Activated T-helper 17 cell treated with anti-CD3 and anti-CD28 coated beads, Interleukin-2, amount 50 U/mL, for 72 hours (primary cell): ENCODE results near the gene LRRC42. TPM values are rescaled to one million over a fixed set of nuclear protein-coding genes. Genes with fewer than 3 reads are reported as not detected.

Source experiments
- ATAC-seq: fragments of 150-1000 bp; cut with Tn5 transposase; replicated peaks from 2 replicates; pipeline ENCODE4 v1.10.0; 2021; ENCODE audit warnings: mild to moderate bottlenecking, moderate library complexity
- H3K27ac Mint-ChIP-seq: one replicate; pipeline ENCODE4 v1.8.0; 2022; ENCODE audit warnings: mixed read lengths
- H3K27me3 Mint-ChIP-seq: one replicate; pipeline ENCODE4 v1.8.0; 2022; ENCODE audit warnings: mixed read lengths
- H3K36me3 Mint-ChIP-seq: one replicate; pipeline ENCODE4 v1.8.0; 2022; ENCODE audit warnings: low read depth, mild to moderate bottlenecking, mixed read lengths
- H3K4me1 Mint-ChIP-seq: one replicate; pipeline ENCODE4 v1.8.0; 2022; ENCODE audit warnings: mixed read lengths
- H3K4me3 Mint-ChIP-seq: one replicate; pipeline ENCODE4 v1.8.0; 2022; ENCODE audit warnings: mild to moderate bottlenecking, mixed read lengths
- H3K9me3 Mint-ChIP-seq: one replicate; pipeline ENCODE4 v1.8.0; 2022; ENCODE audit warnings: mixed read lengths
- total RNA-seq, 2 donors: library from RNA; stranded (reverse); gene quantifications; one replicate each; pipeline ENCODE4 v1.2.3, GENCODE V29; 2022

LRRC42 gene, protein sequence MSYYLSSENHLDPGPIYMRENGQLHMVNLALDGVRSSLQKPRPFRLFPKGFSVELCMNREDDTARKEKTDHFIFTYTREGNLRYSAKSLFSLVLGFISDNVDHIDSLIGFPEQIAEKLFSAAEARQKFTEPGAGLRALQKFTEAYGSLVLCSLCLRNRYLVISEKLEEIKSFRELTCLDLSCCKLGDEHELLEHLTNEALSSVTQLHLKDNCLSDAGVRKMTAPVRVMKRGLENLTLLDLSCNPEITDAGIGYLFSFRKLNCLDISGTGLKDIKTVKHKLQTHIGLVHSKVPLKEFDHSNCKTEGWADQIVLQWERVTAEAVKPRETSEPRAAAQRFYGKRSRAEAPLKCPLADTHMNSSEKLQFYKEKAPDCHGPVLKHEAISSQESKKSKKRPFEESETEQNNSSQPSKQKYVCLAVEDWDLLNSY
- total RNA-seq, result 10 to 100 TPM; 25.2 to 28.5 TPM

- Mint-ChIP-seq H3K4me1 (peaks cover 37% of the 10 kb centered on the region), H3K4me3 (peak within 1 kb of the TSS; percentile 99), H3K36me3 (peaks cover 49% of the 10 kb centered on the region), H3K27ac (peak within 1 kb of the TSS; percentile 93), H3K27me3 (no peaks in the 10 kb centered on the region), H3K9me3 (peaks cover 7% of the 10 kb centered on the region)
- ATAC-seq, result peak; percentile 74
Observed at GRCh38 chr1:53946252-53947171, at the start of gene LRRC42. Gene LRRC42, plus strand, starts transcription at chr1:53946350. Its CDS starts 5,650 bp downstream, at chr1:53952000.

DNA sequence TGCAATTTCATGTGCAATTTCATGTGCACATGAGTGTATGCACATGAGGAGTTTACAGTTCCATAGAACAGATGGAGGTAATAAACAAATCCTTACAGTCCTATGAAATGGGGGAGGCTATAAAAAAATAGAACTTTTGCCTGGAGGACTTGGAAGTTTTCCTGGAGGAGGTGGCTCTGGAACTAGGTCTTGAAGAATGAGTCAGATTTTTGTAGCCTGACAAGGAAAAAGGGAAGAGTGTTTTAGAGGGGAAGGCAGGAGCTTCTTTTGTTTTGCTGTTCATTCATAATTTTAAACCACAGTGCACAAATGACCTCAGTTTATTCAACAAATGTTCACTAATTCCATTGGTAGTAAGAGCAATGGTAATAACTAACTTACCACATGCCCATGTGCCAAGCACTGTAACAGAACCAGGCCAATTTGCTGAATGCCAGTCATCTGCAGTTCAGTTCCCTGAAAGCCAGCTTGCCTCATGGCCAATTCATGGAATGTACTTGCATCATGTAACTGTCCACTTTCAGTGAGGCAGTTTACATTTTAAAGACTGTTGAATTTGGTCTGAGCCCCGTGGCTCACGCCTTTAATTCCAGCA is 49.4 kb upstream of the LRRC42 start:
- Mint-ChIP-seq H3K27ac (no peak overlapping the region), H3K27me3 (no peaks in the 10 kb centered on the region), H3K4me3 (no peak overlapping the region), H3K36me3 (no peaks in the 10 kb centered on the region), H3K9me3 (no peaks in the 10 kb centered on the region), H3K4me1 (no peaks in the 10 kb centered on the region)
- no peak for ATAC-seq

DNA sequence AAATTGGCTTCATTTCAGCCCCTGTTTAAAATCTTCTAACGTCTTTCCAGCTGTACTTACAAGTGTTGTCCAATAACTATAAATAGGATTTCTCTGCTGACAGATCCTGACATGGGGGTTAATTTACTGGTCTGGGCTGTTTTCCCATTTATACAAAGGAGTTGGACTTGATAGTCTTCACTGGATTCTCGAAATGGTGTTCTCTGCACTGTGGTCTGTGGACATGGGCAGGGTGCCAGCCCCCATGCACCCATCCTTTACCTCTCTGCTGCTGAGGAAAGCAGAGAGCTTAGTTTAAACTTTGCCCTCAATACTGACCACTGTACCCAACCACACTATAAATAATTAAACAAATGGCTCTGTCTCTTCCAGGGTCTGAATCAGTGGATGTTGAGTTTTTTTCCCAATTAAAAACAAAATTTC is 46.9 kb upstream of the LRRC42 start:
- Mint-ChIP-seq H3K4me1 (no peaks in the 10 kb centered on the region), H3K36me3 (no peaks in the 10 kb centered on the region), H3K27me3 (no peaks in the 10 kb centered on the region), H3K9me3 (no peaks in the 10 kb centered on the region), H3K4me3 (no peak overlapping the region), H3K27ac (no peak overlapping the region)
- no peak for ATAC-seq

GRCh38 chr1:53899708-53900107 is 46.4 kb upstream of the LRRC42 start:
- H3K27ac Mint-ChIP-seq, result no peak overlapping the region
- ATAC-seq, result no peak
- H3K27me3 Mint-ChIP-seq, result no peaks in the 10 kb centered on the region
- no peaks in the 10 kb centered on the region for H3K36me3 Mint-ChIP-seq
- H3K4me3 Mint-ChIP-seq, result no peak overlapping the region
- H3K4me1 Mint-ChIP-seq, result no peaks in the 10 kb centered on the region
- H3K9me3 Mint-ChIP-seq, result no peaks in the 10 kb centered on the region

DNA sequence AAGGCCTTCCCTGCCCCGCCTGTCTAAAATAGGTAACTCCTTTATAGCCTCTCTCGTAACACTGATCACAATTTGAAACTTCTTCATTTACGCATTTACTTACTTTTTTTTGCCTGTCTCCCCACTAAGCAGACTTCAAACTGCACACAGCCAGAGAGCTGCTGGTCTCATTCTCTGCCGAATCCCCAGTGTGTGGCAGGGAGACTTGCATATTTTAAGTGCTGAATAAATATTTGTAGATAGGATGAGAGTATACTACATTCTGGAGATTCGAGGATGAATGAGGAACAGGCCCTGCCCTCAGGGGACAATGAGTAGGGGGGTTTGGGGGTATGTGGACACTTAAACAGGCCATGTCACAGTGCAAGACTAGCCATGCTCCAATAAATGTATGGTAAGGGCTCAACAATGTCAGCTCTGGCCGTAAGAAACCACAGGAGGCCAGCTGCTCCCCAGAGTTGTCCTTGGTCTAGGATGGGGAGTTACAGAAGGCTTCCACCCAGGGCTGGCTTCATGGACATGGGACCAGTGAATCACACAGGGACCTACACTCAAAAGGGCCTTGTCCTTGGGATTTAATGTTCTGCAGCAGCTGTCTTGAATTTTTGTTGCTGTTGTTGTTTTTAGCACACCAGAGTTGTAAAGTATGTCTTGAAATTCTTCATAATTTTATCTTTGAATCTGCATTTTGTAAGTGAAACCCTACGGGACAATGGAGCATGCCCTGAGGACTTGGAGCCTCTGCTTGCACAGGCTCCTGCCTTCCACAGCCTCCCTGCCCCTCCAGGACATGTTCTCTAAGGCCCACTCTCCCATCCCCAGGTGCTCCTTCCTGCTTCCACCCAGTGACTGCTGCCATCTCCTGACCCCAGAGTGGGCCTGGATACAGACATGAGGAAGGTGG is 43.7 kb upstream of the LRRC42 start:
- H3K4me1 Mint-ChIP-seq, result no peaks in the 10 kb centered on the region
- H3K27me3 Mint-ChIP-seq, result no peaks in the 10 kb centered on the region
- no peak overlapping the region for H3K4me3 Mint-ChIP-seq
- H3K9me3 Mint-ChIP-seq, result no peaks in the 10 kb centered on the region
- H3K36me3 Mint-ChIP-seq, result no peaks in the 10 kb centered on the region
- ATAC-seq, result no peak
- no peak overlapping the region for H3K27ac Mint-ChIP-seq

DNA sequence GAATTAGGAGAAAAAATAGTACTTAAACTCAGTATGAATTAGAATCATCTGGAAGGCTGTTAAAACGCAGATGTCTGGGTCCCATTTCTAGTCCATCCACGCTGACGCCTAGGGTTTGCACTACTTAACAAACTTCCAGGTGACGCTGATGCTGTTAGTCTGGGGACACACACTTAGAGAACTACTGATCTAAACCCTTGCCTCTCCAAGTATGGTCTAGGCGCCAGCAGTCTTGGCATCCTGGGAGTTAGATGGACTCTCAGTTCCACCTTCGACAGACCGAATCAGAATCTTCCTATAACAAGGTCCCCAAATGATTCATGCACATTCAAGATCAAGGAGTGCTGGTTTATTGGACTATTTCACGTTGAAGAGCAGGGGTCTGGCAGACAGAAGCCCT is 40.6 kb upstream of the LRRC42 start:
- no peak overlapping the region for H3K4me3 Mint-ChIP-seq
- no peaks in the 10 kb centered on the region for H3K27me3 Mint-ChIP-seq
- H3K9me3 Mint-ChIP-seq, result no peaks in the 10 kb centered on the region
- no peaks in the 10 kb centered on the region for H3K36me3 Mint-ChIP-seq
- H3K27ac Mint-ChIP-seq, result no peak overlapping the region
- no peak for ATAC-seq
- H3K4me1 Mint-ChIP-seq, result no peaks in the 10 kb centered on the region

DNA sequence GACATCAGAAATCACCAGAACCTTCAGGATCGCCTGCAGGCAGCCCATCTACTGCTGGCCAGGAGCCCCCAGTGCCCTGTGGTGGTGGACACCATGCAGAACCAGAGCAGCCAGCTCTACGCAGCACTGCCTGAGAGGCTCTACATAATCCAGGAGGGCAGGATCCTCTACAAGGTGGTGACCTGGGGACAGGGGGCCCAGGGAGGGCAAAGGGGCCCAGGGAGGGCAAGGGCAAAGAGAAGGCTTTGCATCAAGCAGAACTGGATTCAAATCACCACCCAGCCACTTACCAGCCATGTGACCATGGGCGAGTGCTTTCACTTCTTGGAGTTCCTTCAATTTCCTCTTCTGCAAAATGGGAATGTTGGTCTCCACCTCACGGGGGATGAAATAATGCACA is 40.0 kb upstream of the LRRC42 start:
- Mint-ChIP-seq H3K9me3 (no peaks in the 10 kb centered on the region), H3K27ac (no peak overlapping the region), H3K4me3 (no peak overlapping the region), H3K27me3 (no peaks in the 10 kb centered on the region), H3K36me3 (no peaks in the 10 kb centered on the region), H3K4me1 (no peaks in the 10 kb centered on the region)
- no peak for ATAC-seq

DNA sequence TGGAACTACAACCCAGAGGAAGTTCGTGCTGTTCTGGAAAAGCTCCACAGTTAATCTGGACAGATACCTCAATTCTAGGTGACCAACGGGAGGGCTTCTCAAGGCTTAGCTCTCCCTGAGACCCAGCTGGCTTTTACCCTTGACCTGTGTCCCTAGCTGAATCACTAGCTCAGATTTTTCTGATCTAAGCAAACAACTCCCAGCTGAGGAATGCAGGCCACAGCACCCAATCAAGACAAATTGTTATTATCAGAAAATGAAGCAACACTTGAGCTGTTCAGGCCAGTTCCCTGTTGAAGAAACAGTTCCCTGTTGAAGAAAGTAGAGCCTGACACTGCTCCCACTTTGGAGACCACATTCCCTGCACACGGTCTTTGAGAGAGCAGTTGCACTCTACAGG is 36.2 kb upstream of the LRRC42 start:
- H3K27me3 Mint-ChIP-seq, result no peaks in the 10 kb centered on the region
- no peak for ATAC-seq
- H3K4me1 Mint-ChIP-seq, result no peaks in the 10 kb centered on the region
- no peak overlapping the region for H3K4me3 Mint-ChIP-seq
- H3K27ac Mint-ChIP-seq, result no peak overlapping the region
- peaks cover 8% of the 10 kb centered on the region for H3K36me3 Mint-ChIP-seq
- H3K9me3 Mint-ChIP-seq, result no peaks in the 10 kb centered on the region

GRCh38 chr1:53911442-53911841 is 34.7 kb upstream of the LRRC42 start:
- no peak for ATAC-seq
- Mint-ChIP-seq H3K4me1 (no peaks in the 10 kb centered on the region), H3K36me3 (peaks cover 23% of the 10 kb centered on the region), H3K4me3 (no peak overlapping the region), H3K9me3 (no peaks in the 10 kb centered on the region), H3K27ac (no peak overlapping the region), H3K27me3 (no peaks in the 10 kb centered on the region)

GRCh38 chr1:53913352-53914033 is 32.7 kb upstream of the LRRC42 start:
- H3K27me3 Mint-ChIP-seq, result no peaks in the 10 kb centered on the region
- peaks cover 34% of the 10 kb centered on the region for H3K36me3 Mint-ChIP-seq
- peak overlapping the region; percentile 16 for H3K27ac Mint-ChIP-seq
- H3K9me3 Mint-ChIP-seq, result no peaks in the 10 kb centered on the region
- H3K4me1 Mint-ChIP-seq, result peaks cover 4% of the 10 kb centered on the region
- no peak overlapping the region for H3K4me3 Mint-ChIP-seq
- no peak for ATAC-seq

DNA sequence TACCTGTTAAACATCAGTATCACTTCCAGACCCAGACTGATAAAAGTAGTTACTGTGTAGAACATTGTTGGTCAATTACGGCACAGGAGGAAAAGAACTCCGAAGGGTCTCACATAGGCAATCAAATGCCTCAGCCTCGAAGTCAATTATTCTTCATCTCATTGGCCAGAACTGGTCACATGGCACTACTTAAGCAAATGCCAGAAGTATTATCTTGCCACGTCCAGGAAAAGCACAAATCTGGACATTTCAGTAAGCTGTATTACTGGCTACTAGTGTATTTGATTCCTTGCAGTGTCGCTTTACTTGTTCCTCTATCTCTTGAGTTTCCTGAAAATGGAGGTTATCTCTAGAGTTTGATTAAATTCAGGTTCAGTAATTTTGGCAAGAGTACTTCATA is 27.8 kb upstream of the LRRC42 start:
- no peak overlapping the region for H3K4me3 Mint-ChIP-seq
- H3K9me3 Mint-ChIP-seq, result no peaks in the 10 kb centered on the region
- H3K36me3 Mint-ChIP-seq, result peaks cover 63% of the 10 kb centered on the region
- H3K27ac Mint-ChIP-seq, result no peak overlapping the region
- no peaks in the 10 kb centered on the region for H3K27me3 Mint-ChIP-seq
- no peak for ATAC-seq
- peaks cover 21% of the 10 kb centered on the region for H3K4me1 Mint-ChIP-seq

DNA sequence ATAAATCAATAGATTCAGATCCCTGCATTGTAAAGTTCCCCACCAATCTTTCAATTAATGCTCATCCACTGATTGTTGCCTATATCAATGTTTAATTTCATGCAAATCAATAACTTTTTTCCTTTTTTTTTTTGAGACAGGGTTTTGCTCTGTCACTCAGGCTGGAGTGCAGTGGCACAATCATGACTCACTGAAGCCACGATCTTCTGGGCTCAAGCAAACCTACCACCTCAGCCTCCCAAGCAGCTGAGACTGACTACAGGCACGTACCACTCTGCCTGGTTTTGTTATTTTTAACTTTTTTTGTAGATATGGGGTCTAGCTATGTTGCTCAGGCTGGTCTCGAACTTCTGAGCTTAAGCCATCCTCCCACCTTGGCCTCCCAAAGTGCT is 26.5 kb upstream of the LRRC42 start:
- no peaks in the 10 kb centered on the region for H3K9me3 Mint-ChIP-seq
- ATAC-seq, result peak; percentile 94
- peaks cover 21% of the 10 kb centered on the region for H3K4me1 Mint-ChIP-seq
- H3K27ac Mint-ChIP-seq, result peak overlapping the region; percentile 92
- H3K4me3 Mint-ChIP-seq, result peak overlapping the region; percentile 50
- no peaks in the 10 kb centered on the region for H3K27me3 Mint-ChIP-seq
- H3K36me3 Mint-ChIP-seq, result peaks cover 77% of the 10 kb centered on the region

DNA sequence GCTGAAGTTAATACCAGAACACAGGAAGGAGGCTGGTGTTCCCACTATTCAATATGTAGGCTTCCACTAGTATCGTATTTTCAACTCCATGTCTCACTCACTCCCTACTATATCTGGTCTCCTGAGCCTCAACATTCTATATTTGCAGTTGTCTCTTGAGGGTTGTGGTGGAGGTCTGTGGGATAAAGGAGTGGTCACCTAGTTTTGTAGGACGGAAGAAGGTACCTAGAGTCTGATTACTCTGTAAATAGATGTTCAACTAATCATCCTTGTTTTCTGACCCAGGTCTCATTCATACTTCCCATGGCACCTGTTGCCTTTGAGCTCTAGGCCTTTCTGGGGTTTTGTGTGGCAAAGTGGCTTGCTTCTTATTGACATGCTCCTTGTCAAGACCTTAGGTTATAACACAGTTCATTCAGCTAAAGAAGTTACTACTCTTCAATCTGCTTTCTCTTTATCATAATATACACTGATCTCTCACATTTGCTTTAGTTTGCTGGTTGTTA is 18.7 kb upstream of the LRRC42 start:
- H3K27ac Mint-ChIP-seq, result no peak overlapping the region

More for the DNA sequence above, 18.7 kb upstream of the LRRC42 start:
- no peak for ATAC-seq
- Mint-ChIP-seq H3K4me3 (no peak overlapping the region), H3K27me3 (no peaks in the 10 kb centered on the region), H3K9me3 (no peaks in the 10 kb centered on the region), H3K36me3 (peaks cover 83% of the 10 kb centered on the region), H3K4me1 (peaks cover 6% of the 10 kb centered on the region)
